Activated CD4-positive, alpha-beta T cell treated with anti-CD3 and anti-CD28 coated beads for 1 hour (primary cell): ENCODE data around the gene LRRC2.
A peak's percentile ranks its signal among the peaks of the same experiment; 100 is the strongest.
"Not testable (repeated sequence)": the region's sequence is repeated elsewhere in the genome, so short reads cannot be mapped to it uniquely, and the experiment has no call there.

Experiments used
- DNase-seq: peaks from one replicate; pipeline ENCODE4 v3.0.0-alpha.2; 2020

LRRC2 gene

GRCh38 chr3:46551615-46552014 lies 14.5 kb downstream of the LRRC2 start:
- no peak for DNase-seq

GRCh38 chr3:46549989-46550388 lies 16.1 kb downstream of the LRRC2 start:
- DNase-seq: no peak

GRCh38 chr3:46549408-46549904 lies 16.6 kb downstream of the LRRC2 start:
- DNase-seq: no peak

- DNase-seq: not testable (repeated sequence)
Measured at GRCh38 chr3:46548611-46549010, 17.5 kb downstream of the LRRC2 start.

GRCh38 chr3:46546896-46547440 lies 19.1 kb downstream of the LRRC2 start:
- no peak for DNase-seq

GRCh38 chr3:46545818-46546630 lies 20.1 kb downstream of the LRRC2 start:
- DNase-seq: no peak

GRCh38 chr3:46544771-46545503 lies 21.2 kb downstream of the LRRC2 start:
- DNase-seq: no peak

- no peak for DNase-seq
Measured at GRCh38 chr3:46542801-46543201, 23.3 kb downstream of the LRRC2 start.

GRCh38 chr3:46542344-46542743 lies 23.8 kb downstream of the LRRC2 start:
- no peak for DNase-seq

- no peak for DNase-seq
Measured at GRCh38 chr3:46541835-46542234, 24.3 kb downstream of the LRRC2 start.

GRCh38 chr3:46540550-46540949 lies 25.6 kb downstream of the LRRC2 start:
- DNase-seq: no peak

GRCh38 chr3:46539443-46540005 lies 26.6 kb downstream of the LRRC2 start:
- DNase-seq: no peak

GRCh38 chr3:46538803-46539442 lies 27.2 kb downstream of the LRRC2 start:
- DNase-seq: peak; percentile 72

- not testable (repeated sequence) for DNase-seq
Measured at GRCh38 chr3:46538425-46538802, 27.7 kb downstream of the LRRC2 start.

- DNase-seq: no peak
Measured at GRCh38 chr3:46537779-46538178, 28.3 kb downstream of the LRRC2 start.

- no peak for DNase-seq
Measured at GRCh38 chr3:46537316-46537715, 28.8 kb downstream of the LRRC2 start.

- DNase-seq: no peak
Measured at GRCh38 chr3:46536758-46537157, 29.3 kb downstream of the LRRC2 start.

- DNase-seq: no peak
Measured at GRCh38 chr3:46535746-46536145, 30.4 kb downstream of the LRRC2 start.

GRCh38 chr3:46533091-46533490 lies 33.0 kb downstream of the LRRC2 start:
- DNase-seq: no peak

- DNase-seq: no peak
Measured at GRCh38 chr3:46527239-46527638, 38.9 kb downstream of the LRRC2 start.

GRCh38 chr3:46524832-46525231 lies 41.3 kb downstream of the LRRC2 start:
- no peak for DNase-seq

GRCh38 chr3:46524008-46524407 lies 42.1 kb downstream of the LRRC2 start:
- no peak for DNase-seq

- no peak for DNase-seq
Measured at GRCh38 chr3:46523556-46523955, 42.5 kb downstream of the LRRC2 start.
